Activated CD8-positive, alpha-beta memory T cell treated with anti-CD3 and anti-CD28 coated beads for 1 hour (primary cell): ENCODE data around the gene NOL12.
A peak's percentile ranks its signal among the peaks of the same experiment; 100 is the strongest.

Experiments used
- DNase-seq, 2 donors: peaks; one replicate each; pipeline ENCODE4 v3.0.0-alpha.2; 2020; ENCODE audit warnings: low read depth in 1 of 2; ENCODE audit errors: extremely low read depth in 1 of 2

Gene NOL12

DNA sequence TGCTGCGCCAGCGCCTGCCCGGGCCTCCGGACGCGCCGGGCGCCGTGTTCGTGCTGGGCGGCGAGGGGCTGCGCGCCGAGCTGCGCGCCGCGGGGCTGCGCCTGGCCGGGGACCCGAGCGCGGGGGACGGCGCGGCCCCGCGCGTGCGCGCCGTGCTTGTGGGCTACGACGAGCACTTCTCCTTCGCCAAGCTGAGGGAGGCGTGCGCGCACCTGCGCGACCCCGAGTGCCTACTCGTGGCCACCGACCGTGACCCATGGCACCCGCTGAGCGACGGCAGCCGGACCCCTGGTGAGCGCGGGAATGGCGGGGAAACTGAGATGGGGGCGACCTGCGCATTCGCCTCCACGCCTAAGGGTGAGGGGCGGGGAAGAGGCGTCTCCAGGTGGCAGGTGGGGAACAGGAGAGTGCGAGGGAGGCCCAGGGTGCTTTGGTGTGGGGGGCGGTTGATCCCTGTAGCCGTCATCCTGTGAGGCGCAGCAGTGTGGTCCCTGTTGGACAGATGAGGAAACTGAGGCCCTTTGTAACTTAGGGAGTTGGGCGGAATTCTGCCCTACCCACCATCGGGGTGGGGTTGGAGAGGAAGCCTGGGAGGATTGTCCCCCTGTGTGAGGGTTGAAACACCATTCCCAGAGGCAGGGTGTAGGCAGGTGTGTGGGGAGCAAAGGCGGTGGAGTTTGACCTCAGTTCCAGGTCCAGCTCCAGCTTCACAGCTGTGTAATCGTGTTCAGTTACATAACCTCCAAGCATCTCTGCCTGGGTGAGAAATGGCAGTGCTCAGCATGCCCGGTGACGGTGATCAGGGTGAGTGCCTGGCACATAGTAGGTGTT lies 26.9 kb upstream of the NOL12 start:
- DNase-seq, result no peak

DNA sequence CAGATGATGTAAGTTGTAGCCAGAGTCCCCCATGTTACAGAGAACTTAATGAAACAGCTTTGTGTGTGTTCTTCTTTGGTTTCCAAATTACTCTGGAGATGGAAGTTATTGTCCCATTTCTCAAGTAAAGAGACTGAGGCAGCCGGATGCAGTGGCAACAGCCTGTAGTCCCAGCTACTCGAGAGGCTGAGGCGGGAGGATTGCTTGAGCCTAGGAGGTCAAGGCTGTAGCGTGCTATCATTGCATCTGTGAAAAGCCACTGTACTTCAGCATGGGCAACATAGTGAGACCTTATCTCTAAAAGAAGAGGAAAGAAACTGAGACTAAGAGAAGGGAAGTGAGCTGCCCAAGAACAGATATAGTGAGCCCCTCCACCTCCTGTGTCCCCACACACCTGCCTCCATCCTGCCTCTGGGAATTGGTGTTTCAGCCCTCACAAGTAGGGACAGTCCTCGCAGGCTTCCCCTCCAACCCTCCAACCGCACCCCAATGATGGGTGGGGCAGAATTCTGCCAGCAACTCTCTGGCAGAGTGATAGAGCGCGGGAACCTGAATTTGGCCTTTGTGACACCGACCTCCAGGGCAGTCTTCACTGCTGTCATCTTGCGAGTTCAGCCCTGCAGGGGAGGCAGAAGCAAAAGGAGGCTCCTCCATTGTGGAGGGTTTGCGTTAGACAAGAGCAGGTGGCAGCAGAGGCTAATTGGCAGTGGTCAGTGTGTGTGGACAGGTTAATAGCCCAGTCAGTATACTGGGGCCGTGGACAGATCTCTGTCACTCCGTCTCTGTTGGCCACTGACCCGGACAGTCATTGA lies 26.0 kb upstream of the NOL12 start:
- no peak for DNase-seq

DNA sequence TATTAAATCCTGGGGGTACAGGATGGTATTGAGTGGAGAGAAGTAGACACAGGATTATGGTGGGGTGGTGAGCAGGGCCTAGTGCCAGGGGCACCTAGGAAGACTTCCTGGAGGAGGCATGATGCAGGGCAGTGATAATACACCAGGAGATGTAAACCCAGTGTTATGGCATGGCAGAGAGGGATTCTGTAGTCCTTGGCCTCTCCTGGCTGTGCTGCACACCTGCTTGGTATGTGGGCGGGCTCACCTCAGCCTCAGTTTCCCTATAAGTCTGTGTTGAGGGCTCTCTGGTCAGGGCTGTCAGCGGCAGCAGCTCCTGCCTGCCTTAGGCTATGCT lies 25.5 kb upstream of the NOL12 start:
- DNase-seq, result no peak

DNA sequence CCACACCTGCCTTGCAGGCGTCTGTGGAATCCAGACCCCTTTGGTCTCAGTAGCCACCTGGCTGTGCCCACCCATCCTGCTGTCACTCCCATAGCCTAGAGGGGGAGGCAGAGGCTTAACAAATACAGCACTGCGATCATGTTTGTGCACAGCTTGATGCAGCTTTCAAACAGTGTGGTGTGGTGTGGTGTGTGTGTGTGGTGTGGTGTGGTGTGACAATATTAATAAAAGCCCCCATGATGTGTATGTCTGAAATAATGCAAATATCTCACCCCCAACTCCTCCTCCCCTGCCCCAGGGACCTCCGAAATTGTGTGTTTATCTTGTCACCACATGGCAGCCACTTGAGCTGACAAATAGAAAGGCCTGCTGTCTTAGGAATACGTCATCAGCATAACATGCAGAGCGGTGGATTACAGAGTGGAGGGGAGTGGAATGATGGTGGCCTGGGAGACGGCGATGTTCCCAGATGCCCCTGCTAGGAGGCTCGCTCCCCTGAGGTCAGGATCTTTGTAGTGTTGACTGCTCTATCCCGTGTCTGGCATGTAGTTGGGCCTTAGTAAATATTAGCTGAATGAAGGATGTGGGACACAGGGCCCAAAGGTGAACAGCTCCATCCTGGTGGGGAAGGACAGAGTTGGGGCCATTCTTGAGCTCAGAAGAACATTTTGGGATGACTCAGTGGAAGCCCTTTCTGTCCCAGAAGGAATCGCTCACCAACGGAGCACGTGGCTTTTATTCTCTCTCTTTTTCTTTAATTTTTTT lies 24.8 kb upstream of the NOL12 start:
- no peak for DNase-seq

DNA sequence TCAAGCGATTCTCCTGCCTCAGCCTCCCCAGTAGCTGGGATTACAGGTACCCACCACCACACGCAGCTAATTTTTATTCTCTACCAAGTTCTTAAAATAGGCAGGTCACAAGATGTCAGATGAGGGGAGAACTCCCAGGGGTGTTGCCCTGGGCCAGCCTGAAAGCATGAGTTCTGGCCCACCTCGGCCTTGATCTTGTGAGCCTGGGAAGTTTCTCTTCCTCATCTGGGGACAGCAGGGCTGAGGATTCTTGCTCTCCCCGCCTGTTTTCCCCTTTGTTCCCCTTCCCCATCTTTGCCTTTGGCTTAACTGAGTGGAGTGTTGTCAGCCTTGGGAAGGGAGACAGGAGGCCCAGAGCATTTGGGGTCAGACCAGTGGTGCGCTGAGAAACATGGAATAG lies 24.1 kb upstream of the NOL12 start:
- DNase-seq, result no peak

DNA sequence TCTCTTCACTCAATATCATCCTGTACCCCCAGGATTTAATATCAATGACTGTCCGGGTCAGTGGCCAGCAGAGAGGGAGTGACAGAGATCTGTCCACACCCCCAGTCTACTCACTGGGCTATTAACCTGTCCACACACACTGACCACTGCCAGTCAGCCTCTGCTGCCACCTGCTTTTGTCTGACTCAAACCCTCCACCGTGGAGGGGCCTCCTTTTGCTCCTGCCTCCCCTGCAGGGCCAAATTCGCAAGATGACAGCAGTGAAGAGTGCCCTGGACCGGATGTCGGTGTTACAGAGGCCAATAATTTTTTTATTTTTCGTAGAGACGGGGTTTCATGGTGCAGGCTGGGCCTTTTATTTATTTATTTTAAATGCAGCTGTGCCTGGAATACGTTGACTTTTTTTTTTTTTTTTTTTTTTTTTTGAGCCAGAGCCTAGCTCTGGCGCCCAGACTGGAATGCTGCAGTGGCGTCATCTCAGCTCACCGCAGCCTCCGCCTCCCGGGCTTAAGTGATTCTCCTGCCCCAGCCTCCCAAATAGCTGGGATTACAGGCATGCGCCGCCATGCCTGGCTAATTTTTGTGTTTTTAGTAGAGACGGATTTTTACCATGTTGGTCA lies 22.5 kb upstream of the NOL12 start:
- DNase-seq, result no peak

DNA sequence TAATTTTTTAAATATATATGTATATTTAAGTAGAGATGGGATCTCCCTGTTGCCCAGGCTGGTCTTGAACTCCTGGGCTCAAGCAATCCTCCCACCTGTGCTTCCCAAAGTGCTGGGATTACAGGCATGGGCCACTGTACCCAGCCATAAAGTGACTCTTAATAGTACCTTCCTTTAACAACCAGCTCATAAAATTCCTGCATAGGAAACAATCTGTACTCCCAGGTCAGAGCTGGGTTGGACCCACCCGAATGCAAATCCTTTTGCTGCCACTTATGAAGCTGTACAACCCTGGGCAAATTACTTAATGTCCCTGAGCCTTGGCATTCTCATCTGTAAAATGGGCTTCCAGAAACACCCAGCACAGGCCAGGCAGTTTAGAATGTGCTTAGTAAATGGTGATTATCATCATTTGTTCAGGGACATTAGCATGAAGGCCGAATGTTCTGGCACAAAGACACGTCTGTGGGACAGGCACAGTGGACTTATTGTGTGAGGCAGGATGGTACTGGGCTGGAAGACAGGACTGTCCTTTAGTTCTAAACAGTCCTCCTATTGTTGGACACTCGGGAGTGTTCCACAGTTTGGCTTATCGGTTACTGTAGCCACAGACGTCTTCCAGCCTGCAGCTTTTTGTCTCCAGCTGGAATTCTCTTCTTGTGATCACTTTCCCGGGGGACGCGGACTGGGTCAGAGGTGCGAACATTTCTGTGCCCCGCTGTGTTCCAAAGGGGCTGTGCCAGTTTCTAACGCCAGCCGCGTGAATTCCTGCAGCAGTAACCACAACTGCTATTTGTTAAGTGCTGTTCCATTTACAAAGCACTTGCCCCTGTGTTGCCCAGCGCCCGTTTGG lies 21.7 kb upstream of the NOL12 start:
- no peak for DNase-seq

DNA sequence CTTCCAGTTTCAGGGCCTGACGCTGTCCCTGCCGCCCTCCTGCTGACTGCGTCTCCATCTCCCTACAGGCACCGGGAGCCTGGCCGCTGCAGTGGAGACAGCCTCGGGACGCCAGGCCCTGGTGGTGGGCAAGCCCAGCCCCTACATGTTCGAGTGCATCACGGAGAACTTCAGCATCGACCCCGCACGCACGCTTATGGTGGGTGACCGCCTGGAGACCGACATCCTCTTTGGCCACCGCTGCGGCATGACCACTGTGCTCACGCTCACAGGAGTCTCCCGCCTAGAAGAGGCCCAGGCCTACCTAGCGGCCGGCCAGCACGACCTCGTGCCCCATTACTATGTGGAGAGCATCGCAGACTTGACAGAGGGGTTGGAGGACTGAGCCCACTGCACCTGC lies 20.7 kb upstream of the NOL12 start:
- no peak for DNase-seq

DNA sequence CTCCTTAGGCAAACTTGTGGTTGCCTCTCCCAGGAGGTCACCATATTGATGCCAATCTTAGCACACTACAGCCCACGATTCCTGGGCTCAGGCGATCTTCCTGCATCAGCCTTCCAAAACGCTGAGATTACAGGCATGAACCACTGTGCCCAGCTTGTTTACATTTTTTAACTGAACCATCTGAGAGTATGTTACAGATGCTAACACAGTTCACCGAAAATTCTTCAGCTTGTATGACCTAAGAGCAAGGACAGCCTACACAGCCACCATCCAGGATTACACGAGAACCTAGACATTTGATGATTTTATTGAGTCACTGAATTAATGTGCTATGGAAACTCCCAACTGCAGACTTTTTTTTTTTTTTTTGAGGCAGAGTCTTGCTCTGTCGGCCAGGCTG lies 16.6 kb upstream of the NOL12 start:
- DNase-seq, result no peak

DNA sequence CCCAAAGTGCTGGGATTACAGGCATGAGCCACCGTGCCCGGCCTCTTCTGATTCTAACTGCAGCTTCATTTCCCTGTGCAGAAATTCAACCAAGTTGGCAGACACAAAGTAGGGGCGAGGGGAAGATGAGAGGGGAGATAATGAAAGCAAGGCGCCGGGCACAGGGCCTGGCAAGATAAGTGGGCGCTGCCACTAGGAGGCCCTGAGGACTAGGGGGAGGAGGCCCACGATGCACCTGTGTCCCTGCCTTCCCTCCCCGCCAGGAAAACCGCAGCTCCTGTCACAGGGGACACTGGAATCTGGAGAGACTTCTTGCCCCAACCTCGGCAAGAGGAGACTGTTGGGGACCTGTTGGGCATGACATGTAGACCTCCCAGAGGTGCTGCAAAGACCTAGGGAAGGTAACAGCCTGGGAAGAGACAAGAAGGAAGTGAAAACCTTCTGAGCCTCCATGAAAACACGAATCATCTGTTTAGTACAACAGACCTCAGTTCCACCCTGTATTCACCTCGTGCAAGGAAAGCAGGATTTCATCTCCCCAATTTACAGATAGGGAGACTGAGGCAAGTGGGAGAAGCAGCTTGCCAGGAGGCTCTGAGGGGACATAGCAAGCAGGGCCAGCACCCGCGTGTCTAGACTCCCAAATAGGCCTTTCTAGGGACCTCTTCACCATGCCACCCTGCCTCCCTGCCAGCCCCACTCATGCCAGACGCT lies 13.8 kb upstream of the NOL12 start:
- DNase-seq, result no peak

DNA sequence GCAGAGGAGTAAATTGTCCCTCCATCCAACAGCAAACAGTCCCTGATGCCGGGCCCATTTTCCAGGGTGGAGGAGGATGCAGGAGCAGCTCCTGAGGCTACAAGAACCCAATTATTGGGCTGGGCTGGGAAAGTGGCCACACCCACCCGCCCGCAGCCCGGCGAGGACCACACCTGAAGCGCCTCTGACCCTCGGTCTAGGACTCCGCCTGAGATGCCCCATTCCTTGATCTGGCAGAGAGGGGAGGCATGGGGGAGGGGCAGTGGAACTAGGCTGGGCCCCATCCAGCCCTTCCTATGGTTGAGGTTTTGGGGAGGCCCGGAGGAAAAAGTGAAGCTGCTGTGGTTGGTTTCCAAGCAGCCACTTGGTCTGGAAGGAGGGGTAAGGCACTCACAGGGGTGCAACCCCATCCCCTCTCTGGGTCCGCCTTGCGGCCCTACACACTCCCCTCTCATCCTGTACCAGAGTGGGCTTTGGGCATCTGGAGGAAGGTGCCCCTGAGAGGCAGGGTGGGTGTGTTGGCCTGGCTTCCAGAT lies 13.2 kb upstream of the NOL12 start:
- no peak for DNase-seq

DNA sequence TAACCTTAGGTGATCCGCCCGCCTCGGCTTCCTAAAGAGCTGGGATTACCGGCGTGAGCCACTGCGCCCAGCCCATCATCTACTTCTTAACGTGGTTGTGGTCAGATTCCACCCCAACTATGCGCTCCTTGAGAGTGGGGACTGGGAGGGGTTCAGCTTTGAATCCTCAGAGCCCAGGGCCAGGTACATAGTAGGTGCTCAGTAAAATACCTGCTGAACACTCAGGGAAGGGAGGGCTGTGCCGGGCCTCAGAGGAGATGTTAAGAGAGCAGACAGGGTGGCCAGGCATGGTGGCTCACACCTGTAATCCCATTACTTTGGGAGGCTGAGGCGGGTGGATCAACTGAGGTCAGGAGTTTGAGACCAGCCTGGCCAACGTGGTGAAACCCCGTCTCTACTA lies 11.9 kb upstream of the NOL12 start:
- no peak for DNase-seq

DNA sequence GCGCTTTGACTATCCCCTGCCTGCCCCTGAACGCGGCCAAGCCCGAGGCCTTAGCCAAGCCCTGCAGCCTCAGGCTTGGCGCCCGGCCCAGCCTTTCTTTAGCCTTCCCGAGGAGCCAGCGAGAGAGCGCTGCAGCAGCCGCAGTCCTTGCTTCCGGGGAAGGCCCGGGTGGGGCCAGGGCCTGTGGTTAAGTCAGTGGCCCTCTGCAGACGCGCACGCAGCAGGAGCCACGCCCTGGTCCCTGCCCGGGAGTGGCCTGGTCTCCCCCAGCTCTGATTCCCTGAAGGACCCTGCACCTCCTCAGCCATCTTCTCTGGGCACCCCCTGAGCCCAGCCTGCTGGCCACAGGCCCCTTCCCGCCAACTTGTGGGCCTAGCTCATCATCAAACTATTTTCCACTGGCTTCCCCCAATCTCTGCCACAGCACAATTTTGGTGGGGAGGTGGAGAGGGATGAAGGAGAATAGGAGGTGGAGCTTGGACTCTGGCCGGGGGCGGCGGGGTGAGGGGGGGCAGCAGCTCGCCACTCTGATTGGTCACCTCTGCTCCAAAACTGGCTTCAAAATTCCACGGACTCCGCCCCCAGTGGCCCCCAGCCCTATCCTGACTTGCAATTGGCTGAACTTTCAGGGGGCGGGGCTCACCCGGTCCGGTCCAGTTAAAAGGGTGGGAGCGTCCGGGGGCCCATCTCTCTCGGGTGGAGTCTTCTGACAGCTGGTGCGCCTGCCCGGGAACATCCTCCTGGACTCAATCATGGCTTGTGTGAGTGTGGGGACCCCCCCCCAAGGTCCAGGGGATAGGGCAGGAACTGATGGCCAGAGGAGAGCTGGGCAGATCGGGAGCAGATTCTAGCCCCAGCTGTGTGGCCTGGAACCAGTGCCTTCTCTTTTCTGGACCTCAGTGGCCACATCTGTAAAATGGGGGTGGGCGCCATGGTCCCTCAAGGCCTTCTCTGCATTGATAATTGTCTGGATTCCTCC lies 10.9 kb upstream of the NOL12 start, which contains the start of gene LGALS1:
TSS of gene LGALS1 (plus strand) at position 686 of the 979 bp plus-strand sequence. CDS start at position 753, 67 bp downstream.
- peak in 1 of 2 donors; percentile 30 for DNase-seq

DNA sequence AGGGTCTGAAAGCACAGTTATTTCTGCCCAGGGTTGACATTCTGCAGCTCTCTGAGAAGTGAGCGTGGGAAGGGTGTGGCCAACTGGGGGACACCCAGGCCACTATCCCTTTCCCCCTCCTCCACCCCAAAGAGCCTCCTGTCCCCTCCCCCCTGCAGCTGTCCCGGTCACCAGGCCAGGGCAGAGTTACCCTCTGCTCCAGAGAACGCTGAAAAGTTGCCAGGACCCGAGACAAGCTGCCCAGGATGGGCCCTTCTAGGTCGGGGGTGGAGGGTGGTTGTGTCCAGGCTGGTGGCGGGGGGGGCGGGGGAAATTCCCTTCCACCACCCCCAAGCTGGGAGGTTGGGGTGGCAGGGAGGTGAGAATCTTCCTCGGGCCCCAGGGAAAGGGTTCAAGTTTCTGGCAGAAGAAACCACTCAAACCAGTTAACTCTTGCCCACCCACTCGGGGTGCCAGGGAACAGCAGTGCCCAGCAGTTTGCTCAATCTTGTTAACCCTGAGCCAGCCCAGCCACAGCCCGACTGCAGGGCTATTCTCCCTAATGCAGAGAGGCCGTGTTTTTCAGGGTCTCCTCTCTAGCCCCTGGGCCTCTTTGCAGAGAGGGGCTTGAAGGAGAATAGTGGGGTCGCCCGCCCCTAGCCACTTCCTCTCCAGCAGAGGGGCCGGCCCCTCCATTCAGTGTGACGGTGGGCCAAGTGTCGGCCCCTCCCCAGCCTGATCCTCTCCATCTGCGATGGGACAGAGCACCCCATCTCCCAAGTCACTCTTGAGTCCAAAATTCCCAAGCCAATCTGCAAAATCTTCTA lies 10.0 kb upstream of the NOL12 start:
- no peak for DNase-seq

DNA sequence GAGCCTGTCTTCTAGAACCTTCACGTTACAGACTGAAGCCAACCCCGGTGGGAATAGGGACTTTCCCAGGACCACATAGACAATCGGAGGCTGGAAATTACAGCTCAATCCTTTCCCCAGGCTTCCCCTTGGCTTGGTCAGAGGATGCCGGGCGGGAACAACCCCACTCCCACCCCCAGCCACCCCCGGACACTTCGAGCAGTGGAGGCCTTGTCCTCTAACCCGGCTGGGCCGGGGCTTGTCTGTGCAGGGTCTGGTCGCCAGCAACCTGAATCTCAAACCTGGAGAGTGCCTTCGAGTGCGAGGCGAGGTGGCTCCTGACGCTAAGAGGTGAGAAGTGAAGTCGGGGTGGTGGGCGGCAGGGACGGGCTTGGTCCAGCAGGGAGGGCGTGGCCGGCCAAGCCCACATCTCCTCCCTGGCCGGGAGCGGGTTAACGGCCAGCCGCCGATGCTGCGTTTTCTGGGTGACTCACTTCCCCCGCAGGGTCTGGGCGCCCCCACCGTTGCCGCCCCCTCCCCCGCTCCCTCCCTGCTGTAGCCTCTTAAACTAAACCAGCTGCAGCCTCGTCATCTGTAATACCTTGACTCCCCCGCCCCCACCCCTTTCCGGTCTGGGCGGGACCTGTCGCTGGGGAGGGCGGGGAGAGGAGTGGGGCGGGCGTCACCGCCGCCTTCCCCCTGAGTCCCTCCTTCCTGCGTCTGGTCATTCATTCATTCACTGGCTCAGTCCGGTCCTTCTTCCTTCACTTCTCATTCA lies 9.2 kb upstream of the NOL12 start:
- peak; percentile 85 to 90 for DNase-seq

DNA sequence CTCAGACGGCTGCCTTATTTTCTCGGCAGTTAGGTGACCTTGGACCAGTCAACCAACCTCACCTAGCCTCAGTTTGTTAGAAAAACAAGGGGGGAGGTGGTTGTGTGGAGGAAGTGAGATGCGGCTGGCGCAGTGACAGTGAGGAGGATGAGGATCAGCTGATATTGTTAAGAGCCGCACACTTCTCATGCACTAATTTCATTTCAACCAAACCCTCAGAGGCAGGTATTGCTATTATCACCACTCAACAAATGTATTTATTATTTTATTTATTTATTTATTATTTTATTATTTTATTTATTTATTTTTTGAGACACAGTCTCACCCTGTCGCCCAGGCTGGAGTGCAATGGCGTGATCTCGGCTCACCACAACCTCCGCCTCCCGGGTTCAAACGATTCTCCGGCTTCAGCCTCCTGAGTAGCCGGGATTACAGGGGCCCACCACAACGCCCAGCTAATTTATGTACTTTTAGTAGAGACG lies 8.6 kb upstream of the NOL12 start:
- DNase-seq, result no peak
